Karpas-422 (cell line): ENCODE measurements around the gene S100A7A. TPM values are rescaled to one million over a fixed set of nuclear protein-coding genes. Genes with fewer than 3 reads are reported as not detected.
"Not testable (repeated sequence)": the region's sequence is repeated elsewhere in the genome, so short reads cannot be mapped to it uniquely, and the experiment has no call there.

Experiments used
- DNase-seq: peaks from one replicate; pipeline ENCODE4 v3.0.0-alpha.2; 2015
- H2AFZ ChIP-seq: fragments of 200-600 bp; sonication (generic); 2 replicates; pipeline ENCODE4 v1.6.1; 2014; ENCODE audit warnings: antibody characterized with exemption, low read length, mixed read lengths
- H3K27ac ChIP-seq: fragments of 200-600 bp; sonication (generic); 2 replicates; pipeline ENCODE4 v1.5.1; 2014; ENCODE audit warnings: mild to moderate bottlenecking, low read length, moderate library complexity
- H3K27me3 ChIP-seq: fragments of 200-600 bp; sonication (generic); 2 replicates; pipeline ENCODE4 v1.6.1; 2014; ENCODE audit warnings: low read length, mixed read lengths
- H3K36me3 ChIP-seq: fragments of 200-600 bp; sonication (generic); 2 replicates; pipeline ENCODE4 v1.6.1; 2014; ENCODE audit warnings: low read length, mixed read lengths; ENCODE audit not compliant: insufficient read depth
- H3K4me1 ChIP-seq: fragments of 200-600 bp; sonication (generic); 2 replicates; pipeline ENCODE4 v1.6.1; 2014; ENCODE audit warnings: mild to moderate bottlenecking, low read length, mixed read lengths
- H3K4me2 ChIP-seq: fragments of 200-600 bp; sonication (generic); 2 replicates; pipeline ENCODE4 v1.6.1; 2014; ENCODE audit warnings: low read length, low read depth, mild to moderate bottlenecking; ENCODE audit not compliant: poor library complexity, severe bottlenecking
- H3K4me3 ChIP-seq: fragments of 200-600 bp; sonication (generic); 2 replicates; pipeline ENCODE4 v1.5.1; 2014; ENCODE audit warnings: mild to moderate bottlenecking, antibody characterized with exemption, low read length, mixed read lengths
- H3K79me2 ChIP-seq: fragments of 200-600 bp; sonication (generic); 2 replicates; pipeline ENCODE4 v1.6.1; 2014; ENCODE audit warnings: mild to moderate bottlenecking, low read length, mixed read lengths
- H3K9ac ChIP-seq: fragments of 200-600 bp; sonication (generic); 2 replicates; pipeline ENCODE4 v1.6.0; 2014; ENCODE audit warnings: low read length
- H3K9me2 ChIP-seq: fragments of 200-600 bp; sonication (generic), shearing (Covaris generic); replicated peaks from 2 replicates; pipeline ENCODE4 v1.6.0; 2014; ENCODE audit warnings: mild to moderate bottlenecking, low read length, moderate library complexity; ENCODE audit not compliant: insufficient read depth
- H3K9me3 ChIP-seq: fragments of 300-700, 200-600 bp; sonication (generic); 2 replicates; pipeline ENCODE4 v1.6.1; 2014; ENCODE audit warnings: low read length, mixed read lengths
- H4K20me1 ChIP-seq: fragments of 200-600 bp; sonication (generic); 2 replicates; pipeline ENCODE4 v1.6.1; 2014; ENCODE audit warnings: mild to moderate bottlenecking, antibody characterized with exemption, low read length, low read depth; ENCODE audit not compliant: insufficient read depth
- small RNA-seq: library from RNA; depleted of rRNA; stranded (forward); fragments of <200 nt; gene quantifications from one replicate; pipeline ENCODE3, GENCODE V24; 2014
- total RNA-seq: library from RNA; depleted of rRNA; stranded (reverse); fragments of >200 nt; shearing (Covaris generic); gene quantifications from 2 replicates; pipeline ENCODE4 v1.2.3, GENCODE V29; 2014; ENCODE audit warnings: low replicate concordance; rRNA removed

S100A7A gene
- total RNA-seq, 1 experiment from 2014 or later, result not detected

DNA sequence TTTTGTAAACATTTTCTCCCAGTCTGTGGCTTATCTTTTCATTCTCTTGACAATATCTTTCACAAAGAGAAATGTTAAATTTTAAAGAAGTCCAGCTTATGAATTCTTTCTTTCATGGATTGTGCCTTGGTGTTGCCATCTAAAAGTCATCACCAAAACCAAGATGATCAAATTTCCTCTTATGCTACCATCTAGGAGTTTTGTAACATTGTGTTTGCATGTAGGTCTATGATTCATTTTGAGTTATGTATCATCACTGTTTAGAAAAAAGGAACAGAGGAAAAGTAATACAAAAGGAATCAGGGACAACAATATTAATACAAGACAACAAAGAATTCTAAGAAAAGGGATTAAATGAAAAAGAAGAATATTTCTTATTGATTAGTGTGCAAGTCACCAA, 46.4 kb downstream of the S100A7A start:
- H3K4me3 ChIP-seq, H3K79me2 ChIP-seq, H3K9ac ChIP-seq, H3K9me2 ChIP-seq, H3K4me2 ChIP-seq, H2AFZ ChIP-seq, H3K9me3 ChIP-seq, H3K4me1 ChIP-seq, H3K36me3 ChIP-seq, H4K20me1 ChIP-seq, H3K27ac ChIP-seq, H3K27me3 ChIP-seq: not testable (repeated sequence)
- peak; percentile 5 for DNase-seq

DNA sequence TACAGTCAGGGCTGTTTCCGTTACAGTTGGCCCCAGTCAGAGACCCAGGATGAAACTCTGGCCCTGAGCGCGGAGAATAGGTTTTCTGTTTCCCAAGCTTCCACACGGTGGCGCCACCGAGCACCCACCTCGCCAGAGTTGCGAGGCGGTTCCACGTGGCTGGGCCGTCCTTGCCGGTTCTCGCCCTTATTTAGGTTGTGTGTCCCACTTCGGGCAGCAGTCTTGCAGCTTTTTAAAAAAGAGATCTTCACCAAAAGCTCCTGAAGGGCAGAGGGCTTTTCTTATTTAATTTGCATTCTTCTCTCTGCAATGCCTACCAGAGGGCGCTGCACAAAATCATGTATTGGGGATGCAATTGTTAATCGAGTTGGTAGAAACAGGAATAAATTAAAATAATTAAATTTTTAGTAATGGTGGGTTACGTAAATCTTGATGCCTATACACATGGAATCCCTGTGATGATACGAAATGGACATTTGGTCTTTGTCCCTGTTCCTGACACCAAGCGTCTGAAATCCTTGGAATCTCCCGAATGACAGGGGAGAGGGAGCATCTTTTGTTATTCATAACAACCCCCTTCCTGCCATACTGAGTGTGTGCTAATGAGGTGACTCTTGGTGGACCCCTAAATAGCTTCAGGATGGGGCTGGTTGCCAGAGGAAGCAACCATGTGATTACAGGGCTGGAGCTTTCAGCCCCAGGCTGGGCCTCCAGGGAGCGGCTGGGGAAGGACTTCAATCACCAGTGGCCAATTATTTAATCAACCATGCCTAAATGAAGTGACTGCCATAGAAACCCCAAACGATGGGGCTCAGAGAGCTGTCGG, 49.7 kb downstream of the S100A7A start:
- no peaks in the 10 kb centered on the region for H3K27me3 ChIP-seq
- no peaks in the 10 kb centered on the region for H3K36me3 ChIP-seq
- H3K4me2 ChIP-seq, result no peak overlapping the region
- no peaks in the 10 kb centered on the region for H3K9me3 ChIP-seq
- no peaks in the 10 kb centered on the region for H3K9me2 ChIP-seq
- H2AFZ ChIP-seq, result no peak overlapping the region; the same call in 1 of the 2 replicates
- peak; percentile 77 for DNase-seq
- H3K4me1 ChIP-seq, result no peaks in the 10 kb centered on the region
- no peaks in the 10 kb centered on the region for H4K20me1 ChIP-seq
- H3K9ac ChIP-seq, result no peak overlapping the region
- no peak overlapping the region for H3K4me3 ChIP-seq
- no peak overlapping the region for H3K27ac ChIP-seq
- no peaks in the 10 kb centered on the region for H3K79me2 ChIP-seq

DNA sequence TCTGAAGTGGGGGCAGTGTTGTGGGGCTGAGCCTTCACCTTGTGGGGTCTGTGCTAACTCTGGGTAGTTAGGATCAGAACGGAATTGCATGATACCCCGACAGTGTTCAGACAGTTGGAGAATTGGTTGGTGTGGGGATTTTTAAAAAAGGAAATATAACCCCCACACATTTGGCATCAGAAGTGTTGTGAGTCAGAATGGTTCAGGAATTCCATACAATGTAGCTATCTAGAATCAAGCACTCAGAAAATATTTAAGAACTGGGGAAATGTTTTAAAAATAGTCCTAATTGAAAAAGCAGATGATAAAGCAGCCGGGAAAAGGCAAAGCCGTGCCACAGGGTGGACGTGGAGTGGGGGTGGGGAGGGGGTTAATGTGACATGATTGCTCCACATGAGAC, 50.6 kb downstream of the S100A7A start:
- DNase-seq, result peak; percentile 4

DNA sequence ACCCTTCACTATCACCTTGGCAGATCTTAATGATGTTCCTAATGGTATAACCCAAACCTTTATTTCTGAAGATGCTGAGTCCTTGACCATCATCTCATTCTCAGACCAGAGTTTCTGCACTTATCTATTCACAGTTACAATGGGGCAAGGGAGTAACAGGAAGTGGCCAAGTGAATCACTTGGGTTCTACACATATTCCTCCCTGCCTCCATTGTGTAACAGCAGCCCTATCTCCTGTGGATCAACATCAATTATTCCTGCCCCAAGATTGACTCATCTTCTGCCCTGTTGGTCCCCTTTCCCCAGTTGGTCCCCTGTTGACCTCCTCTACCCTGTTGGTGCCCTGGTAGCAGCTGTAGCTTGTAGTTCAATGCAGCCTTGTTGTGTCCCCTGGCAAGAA, 54.4 kb downstream of the S100A7A start:
- DNase-seq, result peak; percentile 21
- Histone ChIP-seq H3K27ac (no peak overlapping the region), H3K9ac (no peak overlapping the region), H2AFZ (no peak overlapping the region), H3K9me2 (no peaks in the 10 kb centered on the region), H3K79me2 (no peaks in the 10 kb centered on the region), H3K4me1 (no peaks in the 10 kb centered on the region), H3K4me2 (no peak overlapping the region), H3K9me3 (no peaks in the 10 kb centered on the region), H3K4me3 (no peak overlapping the region), H3K36me3 (no peaks in the 10 kb centered on the region), H4K20me1 (no peaks in the 10 kb centered on the region), H3K27me3 (no peaks in the 10 kb centered on the region)

More for the DNA sequence above, 50.6 kb downstream of the S100A7A start:
- Histone ChIP-seq H3K9me3 (no peaks in the 10 kb centered on the region), H3K4me2 (no peak overlapping the region), H3K79me2 (no peaks in the 10 kb centered on the region), H3K36me3 (no peaks in the 10 kb centered on the region), H4K20me1 (no peaks in the 10 kb centered on the region), H3K9ac (no peak overlapping the region), H2AFZ (no peak overlapping the region), H3K9me2 (no peaks in the 10 kb centered on the region), H3K27ac (no peak overlapping the region), H3K4me1 (no peaks in the 10 kb centered on the region), H3K4me3 (no peak overlapping the region), H3K27me3 (no peaks in the 10 kb centered on the region)

Small RNAs within 50 kb of the gene (small RNA-seq; reads per million reads assigned to genes)
- not detected for gene S100A15A

Other genes starting within 250 kb of the S100A7A start
- gene LELP1, start 213.1 kb upstream of the S100A7A start, total RNA-seq, result not detected in 2 replicates
- not detected in 2 replicates for gene PRR9, start 198.9 kb upstream of the S100A7A start, total RNA-seq
- gene LORICRIN, start 156.8 kb upstream of the S100A7A start, total RNA-seq, result not detected in 2 replicates
- gene PGLYRP3, start 103.6 kb upstream of the S100A7A start, total RNA-seq, result not detected in 2 replicates
- gene PGLYRP4, start 67.7 kb upstream of the S100A7A start, total RNA-seq, result not detected in 2 replicates
- gene S100A9, start 58.7 kb upstream of the S100A7A start, total RNA-seq, result not detected in 2 replicates
- gene S100A12, start 40.9 kb upstream of the S100A7A start, total RNA-seq, result not detected in 2 replicates
- gene S100A8, start 25.4 kb upstream of the S100A7A start, total RNA-seq, result not detected in 2 replicates
- not detected in 2 replicates for gene S100A7, start 44.1 kb downstream of the S100A7A start, total RNA-seq
- gene S100A6, start 119.5 kb downstream of the S100A7A start, total RNA-seq, result 26.8 and 43.3 TPM in 2 replicates
- gene S100A5, start 124.4 kb downstream of the S100A7A start, total RNA-seq, result not detected in 2 replicates
- gene S100A4, start 129.3 kb downstream of the S100A7A start, total RNA-seq, result 1.2 TPM in 1 of 2 replicates, not detected in the other
- gene S100A3, start 132.7 kb downstream of the S100A7A start, total RNA-seq, result not detected in 2 replicates
- not detected in 2 replicates for gene S100A2, start 149.3 kb downstream of the S100A7A start, total RNA-seq
- not detected in 2 replicates for gene S100A16, start 196.6 kb downstream of the S100A7A start, total RNA-seq
- gene S100A14, start 199.8 kb downstream of the S100A7A start, total RNA-seq, result not detected in 2 replicates
- gene S100A13, start 211.0 kb downstream of the S100A7A start, total RNA-seq, result 13.4 and 21.5 TPM in 2 replicates
- gene S100A1, start 211.9 kb downstream of the S100A7A start, total RNA-seq, result 15.9 and 18.9 TPM in 2 replicates
- 62.1 and 64.6 TPM in 2 replicates for gene CHTOP, start 217.5 kb downstream of the S100A7A start, total RNA-seq
- gene SNAPIN, start 242.2 kb downstream of the S100A7A start, total RNA-seq, result 46.2 and 54.3 TPM in 2 replicates